Aorta (tissue), 5 donors: ENCODE measurements around the gene C1GALT1. TPM values are rescaled to one million over a fixed set of nuclear protein-coding genes. Genes with fewer than 3 reads are reported as not detected.
"Not testable (repeated sequence)": the region's sequence is repeated elsewhere in the genome, so short reads cannot be mapped to it uniquely, and the experiment has no call there.

Source experiments
- ATAC-seq: fragments of 200-7000 bp; cut with Tn5 transposase; one replicate; pipeline ENCODE4 v1.9.1; 2022; ENCODE audit warnings: moderate library complexity; ENCODE audit not compliant: low FRiP score
- DNase-seq, 2 donors: peaks; one replicate each; pipeline ENCODE4 v3.0.0-alpha.2; 2020
- H3K27ac ChIP-seq, 2 donors: one replicate each; pipeline ENCODE4 v1.5.1; 2013; ENCODE audit warnings: low read length in 2 of 2, mild to moderate bottlenecking in 2 of 2, moderate library complexity in 2 of 2, control low read depth in 1 of 2, inconsistent platforms in 1 of 2, low read depth in 1 of 2
- H3K27me3 ChIP-seq, 2 donors: one replicate each; pipeline ENCODE4 v1.6.1; 2013; ENCODE audit warnings: control low read depth in 1 of 2, low read length in 1 of 2, mild to moderate bottlenecking in 1 of 2, moderate library complexity in 1 of 2; ENCODE audit not compliant: insufficient read depth in 2 of 2, control insufficient read depth in 1 of 2
- H3K36me3 ChIP-seq, 2 donors: one replicate each; pipeline ENCODE4 v1.6.1; 2013; ENCODE audit warnings: control low read depth in 1 of 2, low read length in 1 of 2, mild to moderate bottlenecking in 1 of 2; ENCODE audit not compliant: insufficient read depth in 2 of 2, control insufficient read depth in 1 of 2
- H3K4me1 ChIP-seq, 2 donors: one replicate each; pipeline ENCODE4 v1.6.1; 2013; ENCODE audit warnings: low read length in 2 of 2, control low read depth in 1 of 2, mild to moderate bottlenecking in 1 of 2, moderate library complexity in 1 of 2; ENCODE audit not compliant: insufficient read depth in 2 of 2, control insufficient read depth in 1 of 2
- H3K4me3 ChIP-seq, 2 donors: one replicate each; pipeline ENCODE4 v1.5.1; 2013; ENCODE audit warnings: low read length in 2 of 2, control low read depth in 1 of 2, mild to moderate bottlenecking in 1 of 2
- H3K9me3 ChIP-seq: one replicate; pipeline ENCODE4 v1.6.1; 2013; ENCODE audit warnings: mild to moderate bottlenecking, low read length; ENCODE audit not compliant: control insufficient read depth
- WGBS, 2 donors: extraction: QIAGEN DNeasy Blood & Tissue Kit; methylation state at CpG; one replicate each; pipeline ENCODE4 v1.1.7; 2013; 5-methylcytosine and 5-hydroxymethylcytosine counted together
- intact Hi-C, 2 donors: fragments of 100-400 bp; cut with DNase I; formaldehyde crosslinking; loops; one replicate each; pipeline versions ENCODE4 v1.14.2 to v1.15.0; 2022
- polyA plus RNA-seq, 2 donors: library from polyadenylated mRNA; stranded (reverse); fragments of 200-250 nt; gene quantifications; one replicate each; pipeline ENCODE4 v1.2.3, GENCODE V29; 2013
- total RNA-seq, 2 donors: library from RNA; stranded (reverse); fragmentation: NEBNext Ultra II Directional; extraction: Animal tissue kit (Norgen Biotek cat#: 25700); gene quantifications; one replicate each; pipeline ENCODE4 v1.2.1, GENCODE V29; 2021
- donor health status: healthy with polysubstance abuse.
- donor health status: Bipolar disorder and iron deficiency.
- donor health status: DM: no; HTN: no; CAD: no.
- donor health status: DM: no; HTN: no; CAD: no.
- donor health status: DM: yes; HTN: yes; CAD: no.

Gene C1GALT1
- total and polyA plus RNA-seq, 4 donors, result 3.4 to 43.8 (median 13.5) TPM

- WGBS, 2 donors, result 96 to 100% methylated on average over 1 of the region's 1 CpG
- no peaks in the 10 kb centered on the region for H3K27me3 ChIP-seq
- no peaks in the 10 kb centered on the region for H3K9me3 ChIP-seq
- H3K27ac ChIP-seq, result no peak overlapping the region
- no peak for DNase-seq
- no peak for ATAC-seq
- intact Hi-C loops, result no loop called here
- H3K4me3 ChIP-seq, result no peak overlapping the region
- no peaks in the 10 kb centered on the region for H3K4me1 ChIP-seq
- no peaks in the 10 kb centered on the region for H3K36me3 ChIP-seq
Observed at GRCh38 chr7:7231000-7231399, 48.7 kb downstream of the C1GALT1 start.

DNA sequence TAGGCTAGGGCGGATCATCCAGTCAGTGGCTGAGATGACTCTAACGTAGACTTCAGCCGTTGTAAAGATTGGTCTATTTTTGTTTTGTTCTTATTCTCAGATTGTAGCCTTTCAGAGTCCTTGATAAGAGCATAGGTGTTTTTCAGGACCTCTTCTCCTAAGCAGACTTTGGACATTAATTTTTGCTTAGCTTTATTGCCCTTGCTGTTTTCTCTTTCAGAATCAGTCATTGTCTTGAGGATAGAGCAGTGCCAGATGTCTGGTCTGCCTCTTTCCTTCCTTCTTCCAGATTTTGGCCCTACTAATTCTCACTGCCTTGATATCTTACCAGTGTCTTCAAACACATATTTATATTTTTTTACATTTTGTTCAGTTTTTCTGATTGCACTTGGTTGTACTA lies 49.5 kb downstream of the C1GALT1 start:
- no peaks in the 10 kb centered on the region for H3K36me3 ChIP-seq
- ATAC-seq (no peak), DNase-seq (no peak)
- no peak overlapping the region for H3K27ac ChIP-seq
- no peaks in the 10 kb centered on the region for H3K9me3 ChIP-seq
- H3K4me1 ChIP-seq, result no peaks in the 10 kb centered on the region
- intact Hi-C loops, result no loop called here
- 96 to 98% methylated on average over 3 of the region's 3 CpGs for WGBS, 2 donors
- H3K4me3 ChIP-seq, result no peak overlapping the region
- no peaks in the 10 kb centered on the region for H3K27me3 ChIP-seq

GRCh38 chr7:7235347-7235746 lies 53.0 kb downstream of the C1GALT1 start:
- H3K4me3 ChIP-seq, result no peak overlapping the region
- H3K27me3 ChIP-seq, result no peaks in the 10 kb centered on the region
- no peak for ATAC-seq
- H3K4me1 ChIP-seq, result no peaks in the 10 kb centered on the region
- H3K36me3 ChIP-seq, result no peaks in the 10 kb centered on the region
- no peak overlapping the region for H3K27ac ChIP-seq
- intact Hi-C loops, result no loop called here
- 77 to 79% methylated on average over 3 of the region's 3 CpGs for WGBS, 2 donors
- no peaks in the 10 kb centered on the region for H3K9me3 ChIP-seq
- DNase-seq, result no peak

GRCh38 chr7:7236041-7236440 lies 53.7 kb downstream of the C1GALT1 start:
- Histone ChIP-seq H3K36me3 (no peaks in the 10 kb centered on the region), H3K9me3 (no peaks in the 10 kb centered on the region), H3K4me3 (no peak overlapping the region), H3K27me3 (no peaks in the 10 kb centered on the region), H3K27ac (no peak overlapping the region), H3K4me1 (no peaks in the 10 kb centered on the region)
- intact Hi-C loops, result no loop called here
- ATAC-seq, result no peak
- 90 to 97% methylated on average over 1 of the region's 1 CpG for WGBS, 2 donors
- DNase-seq, result no peak

- Histone ChIP-seq H3K36me3 (no peaks in the 10 kb centered on the region), H3K9me3 (no peaks in the 10 kb centered on the region), H3K27ac (no peak overlapping the region), H3K4me1 (no peaks in the 10 kb centered on the region), H3K4me3 (no peak overlapping the region), H3K27me3 (no peaks in the 10 kb centered on the region)
- 70 to 73% methylated on average over 4 of the region's 4 CpGs for WGBS, 2 donors
- no peak for ATAC-seq
- no peak for DNase-seq
- intact Hi-C loops, result no loop called here
Observed at GRCh38 chr7:7237201-7237977, 55.0 kb downstream of the C1GALT1 start.

GRCh38 chr7:7237978-7238267 lies 55.6 kb downstream of the C1GALT1 start:
- Histone ChIP-seq H3K9me3 (no peaks in the 10 kb centered on the region), H3K27me3 (no peaks in the 10 kb centered on the region), H3K4me1 (no peaks in the 10 kb centered on the region), H3K4me3 (no peak overlapping the region), H3K36me3 (no peaks in the 10 kb centered on the region), H3K27ac (no peak overlapping the region)
- 39 to 58% methylated on average over 1 of the region's 1 CpG for WGBS, 2 donors
- no peak for DNase-seq
- intact Hi-C loops, result no loop called here
- no peak for ATAC-seq

DNA sequence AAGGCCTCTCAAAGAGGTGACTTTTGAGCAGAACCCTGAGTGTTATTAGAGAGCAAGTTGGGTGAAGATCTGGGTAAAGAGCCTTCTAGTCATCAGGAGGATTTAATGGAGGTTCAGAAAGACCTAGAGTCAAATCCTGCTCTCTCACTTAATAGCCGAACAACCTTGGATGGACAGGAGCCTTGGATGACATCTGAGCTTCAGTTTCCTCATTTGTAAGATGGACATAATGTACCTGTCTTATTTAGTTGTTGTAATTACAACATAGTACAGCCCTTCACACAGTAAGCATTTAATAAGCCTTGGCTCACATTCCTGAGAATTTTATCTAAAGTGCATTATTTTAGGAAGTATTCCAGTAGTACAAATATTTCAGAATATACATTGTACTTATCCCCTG lies 57.0 kb downstream of the C1GALT1 start:
- no peak overlapping the region for H3K4me3 ChIP-seq
- DNase-seq (no peak), ATAC-seq (no peak)
- no peaks in the 10 kb centered on the region for H3K9me3 ChIP-seq
- intact Hi-C loops, result no loop called here
- H3K4me1 ChIP-seq, result no peaks in the 10 kb centered on the region
- WGBS, 2 donors, result 89 to 95% methylated on average over 1 of the region's 1 CpG
- H3K36me3 ChIP-seq, result no peaks in the 10 kb centered on the region
- no peak overlapping the region for H3K27ac ChIP-seq
- no peaks in the 10 kb centered on the region for H3K27me3 ChIP-seq

DNA sequence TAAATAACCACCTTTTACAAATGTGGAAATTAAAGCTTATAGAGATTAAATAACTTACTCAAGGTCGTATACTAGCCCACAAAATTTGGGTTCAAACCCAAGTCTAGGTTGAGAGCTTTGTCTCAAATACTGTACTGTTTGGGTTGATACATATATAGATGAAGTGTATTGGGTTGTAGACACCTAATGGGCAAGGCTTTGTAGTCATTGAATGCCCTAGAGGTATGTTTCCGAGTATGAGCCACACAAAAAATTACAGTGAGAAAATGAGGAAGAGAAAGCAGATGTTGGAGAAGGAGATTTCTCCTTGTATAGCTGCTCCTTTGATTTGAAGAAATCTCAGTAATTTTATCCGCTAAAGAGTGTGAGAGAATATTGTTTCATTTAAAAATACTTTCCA lies 60.6 kb downstream of the C1GALT1 start:
- WGBS, 2 donors, result 89 to 92% methylated on average over 3 of the region's 3 CpGs
- DNase-seq (no peak), ATAC-seq (no peak)
- intact Hi-C loops, result no loop called here
- Histone ChIP-seq H3K9me3 (no peaks in the 10 kb centered on the region), H3K36me3 (no peaks in the 10 kb centered on the region), H3K4me1 (no peaks in the 10 kb centered on the region), H3K4me3 (no peak overlapping the region), H3K27me3 (no peaks in the 10 kb centered on the region), H3K27ac (no peak overlapping the region)

DNA sequence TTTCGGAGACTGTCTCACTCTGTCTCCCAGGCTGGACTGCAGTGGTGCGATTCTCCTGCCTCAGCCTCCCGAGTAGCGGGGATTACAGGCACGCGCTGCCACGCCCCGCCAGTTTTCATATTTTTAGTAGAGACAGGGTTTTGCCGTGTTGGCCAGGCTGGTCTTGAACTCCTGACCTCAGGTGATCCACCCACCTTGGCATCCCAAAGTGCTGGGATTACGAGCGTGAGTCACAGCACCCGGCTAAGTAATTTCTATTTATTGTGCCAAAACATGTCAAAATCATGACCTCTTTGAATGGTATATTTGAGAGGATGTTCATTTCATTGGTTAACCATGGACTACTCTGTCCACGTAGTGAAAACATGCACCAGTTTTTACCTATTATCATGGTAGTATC lies 62.9 kb downstream of the C1GALT1 start:
- H3K27ac ChIP-seq, H3K27me3 ChIP-seq, ATAC-seq, H3K36me3 ChIP-seq, intact Hi-C loops, H3K9me3 ChIP-seq, H3K4me1 ChIP-seq, H3K4me3 ChIP-seq, DNase-seq: not testable (repeated sequence)
- WGBS, 2 donors, result 81 to 84% methylated on average over 13 of the region's 13 CpGs
